ENCODE results near the gene NCOA3. TPM values are rescaled to one million over a fixed set of nuclear protein-coding genes. Genes with fewer than 3 reads are reported as not detected.
A peak's percentile ranks its signal among the peaks of the same experiment; 100 is the strongest.

Gene NCOA3
- total RNA-seq, 5 donors from 2014 or later (not counting 1 experiment from before 2014, with no cell fraction given) = 64.4 to 89.2 (median 68.9) TPM

DNA sequence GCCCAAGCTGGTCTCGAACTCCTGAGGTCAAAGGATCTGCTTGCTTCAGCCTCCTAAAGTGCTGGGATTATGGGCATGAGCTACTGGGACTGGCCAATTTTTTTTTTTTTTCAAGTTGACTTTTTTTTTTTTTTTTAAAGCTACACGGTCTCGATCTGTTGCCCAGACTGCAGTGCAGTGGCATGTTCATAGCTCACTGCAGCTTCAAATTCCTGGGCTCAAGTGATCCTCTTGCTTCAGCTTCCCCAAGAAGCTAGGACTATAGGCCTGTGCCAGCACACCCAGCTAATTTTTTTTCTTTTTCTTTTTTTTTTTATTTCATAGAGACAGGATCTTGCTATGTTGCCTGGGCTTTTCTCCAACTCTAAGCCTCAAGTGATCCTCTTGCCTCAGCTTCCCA lies 59.5 kb downstream of the NCOA3 start:
- H3K4me1 Mint-ChIP-seq = peaks cover 78 to 86% (median 80%) of the 10 kb centered on the region in 3 donors
- WGBS (ENCODE audit: insufficient coverage) = 94% methylated on average over 3 of the region's 3 CpGs
- no peak overlapping the region for H3K27ac Mint-ChIP-seq
- no peaks in the 10 kb centered on the region for H3K9me3 ChIP-seq
- ChIA-PET CTCF (interaction anchor here (0.6 to 1.0 kb wide), 4 partner anchors 11 to 288 kb away, joined by 3 to 7 read pairs (median 5); no protein-coding TSS in a partner anchor), POLR2A (interaction anchor here (0.6 kb wide), 3 partner anchors 52 to 1722 kb away, joined by 3 to 4 read pairs (median 4); no protein-coding TSS in a partner anchor)
- H3K27ac ChIP-seq (ENCODE audit: low read length) = no peak overlapping the region
- peaks cover 2 to 23% of the 10 kb centered on the region in 2 experiments for H3K4me1 ChIP-seq (ENCODE audit: control insufficient read depth in 1 of 2, extremely low read depth in 1 of 2, insufficient read depth in 2 of 2, low read length in 2 of 2)
- H3K9me3 Mint-ChIP-seq = no peaks in the 10 kb centered on the region
- no peak overlapping the region for H3K4me3 Mint-ChIP-seq
- no peaks in the 10 kb centered on the region for H3K27me3 ChIP-seq (replicated peaks in 1 of 2; ENCODE audit: control insufficient read depth in 2 of 2, extremely low read depth in 1 of 2, insufficient read depth in 2 of 2, low read length in 1 of 2)
- DNase-seq = no peak
- H3K4me3 ChIP-seq (ENCODE audit: control insufficient read depth in 1 of 2, extremely low read depth in 1 of 2, low read length in 1 of 2) = no peak overlapping the region
- H3K36me3 Mint-ChIP-seq = no peaks in the 10 kb centered on the region
- ATAC-seq (replicated peaks in 1 of 4) = no peak
- H3K27me3 Mint-ChIP-seq = no peaks in the 10 kb centered on the region
- H3K36me3 ChIP-seq (ENCODE audit: control insufficient read depth in 2 of 2, extremely low read depth in 1 of 2, insufficient read depth in 1 of 2, low read length in 1 of 2) = peaks cover 0 to 3% of the 10 kb centered on the region in 2 donors

DNA sequence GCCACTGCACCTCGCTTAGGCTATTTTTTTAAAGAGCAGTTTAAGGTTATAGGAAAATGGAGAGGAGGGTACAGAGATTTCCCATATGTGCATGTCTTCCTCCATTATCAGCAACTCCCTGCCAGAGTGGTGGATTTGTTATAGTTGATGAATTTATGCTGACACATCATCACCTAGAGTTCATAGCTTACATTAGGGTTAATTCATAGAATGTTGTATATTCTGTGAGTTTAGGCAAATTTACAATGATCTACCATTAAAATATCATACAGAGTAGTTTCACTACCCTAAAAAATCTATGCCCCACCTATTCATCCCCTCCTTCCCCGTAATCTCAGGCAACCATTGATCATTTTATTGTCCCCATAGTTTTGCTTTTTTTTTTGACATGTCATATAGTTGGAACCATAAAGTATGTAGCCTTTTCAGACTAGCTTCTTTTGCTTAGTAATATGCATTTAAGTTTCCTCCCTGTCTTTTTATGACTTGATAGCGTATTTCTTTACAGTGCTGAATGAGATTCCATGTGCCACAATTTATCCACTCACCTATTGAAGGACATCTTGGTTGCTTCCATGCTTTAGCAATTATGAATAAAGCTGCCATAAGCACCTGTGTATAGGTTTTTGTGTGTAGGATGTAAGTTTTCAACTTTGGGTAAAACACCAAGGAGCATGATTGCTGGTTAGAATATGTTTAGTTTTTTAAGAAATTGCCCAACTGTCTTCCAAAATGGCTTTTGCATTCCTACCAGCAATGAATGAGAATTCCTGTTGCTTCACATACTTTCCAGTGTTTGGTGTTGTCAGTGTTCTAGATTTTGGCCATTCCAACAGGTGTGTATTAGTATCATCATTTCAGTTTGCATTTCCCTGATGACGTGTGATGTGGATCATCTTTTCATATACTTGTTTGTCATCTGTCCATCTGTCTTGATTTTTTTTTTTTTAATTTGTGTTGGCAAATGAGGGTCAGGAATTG lies 60.2 kb downstream of the NCOA3 start:
- no peaks in the 10 kb centered on the region for H3K27me3 ChIP-seq (replicated peaks in 1 of 2; ENCODE audit: control insufficient read depth in 2 of 2, extremely low read depth in 1 of 2, insufficient read depth in 2 of 2, low read length in 1 of 2)
- Mint-ChIP-seq H3K27me3 (no peaks in the 10 kb centered on the region), H3K9me3 (no peaks in the 10 kb centered on the region), H3K4me3 (peak overlapping the region in 1 of 3 donors; percentile 1), H3K4me1 (peaks cover 76 to 84% (median 80%) of the 10 kb centered on the region in 3 donors), H3K27ac (no peak overlapping the region), H3K36me3 (peaks cover 4% of the 10 kb centered on the region)
- POLR2A ChIA-PET = interaction anchor here in 1 of 2 donors (0.6 kb wide), 2 partner anchors 53 to 1713 kb away, joined by 3 to 4 read pairs; no protein-coding TSS in a partner anchor
- no peaks in the 10 kb centered on the region for H3K9me3 ChIP-seq
- ATAC-seq (replicated peaks in 1 of 4) (no peak), DNase-seq (no peak)
- CTCF ChIA-PET = interaction anchor here in 1 of 2 donors (0.6 kb wide), 1 partner anchor 10 kb away, joined by 7 read pairs; no protein-coding TSS in a partner anchor
- H3K36me3 ChIP-seq (ENCODE audit: control insufficient read depth in 2 of 2, extremely low read depth in 1 of 2, insufficient read depth in 1 of 2, low read length in 1 of 2) = peaks cover 0 to 3% of the 10 kb centered on the region in 2 donors
- H3K27ac ChIP-seq (ENCODE audit: low read length) = no peak overlapping the region
- no CpG with 5 or more reads among the region's 4 CpGs for WGBS (ENCODE audit: insufficient coverage)
- H3K4me1 ChIP-seq (ENCODE audit: control insufficient read depth in 1 of 2, extremely low read depth in 1 of 2, insufficient read depth in 2 of 2, low read length in 2 of 2) = peaks cover 2 to 21% of the 10 kb centered on the region in 2 experiments
- no peak overlapping the region for H3K4me3 ChIP-seq (ENCODE audit: control insufficient read depth in 1 of 2, extremely low read depth in 1 of 2, low read length in 1 of 2)

DNA sequence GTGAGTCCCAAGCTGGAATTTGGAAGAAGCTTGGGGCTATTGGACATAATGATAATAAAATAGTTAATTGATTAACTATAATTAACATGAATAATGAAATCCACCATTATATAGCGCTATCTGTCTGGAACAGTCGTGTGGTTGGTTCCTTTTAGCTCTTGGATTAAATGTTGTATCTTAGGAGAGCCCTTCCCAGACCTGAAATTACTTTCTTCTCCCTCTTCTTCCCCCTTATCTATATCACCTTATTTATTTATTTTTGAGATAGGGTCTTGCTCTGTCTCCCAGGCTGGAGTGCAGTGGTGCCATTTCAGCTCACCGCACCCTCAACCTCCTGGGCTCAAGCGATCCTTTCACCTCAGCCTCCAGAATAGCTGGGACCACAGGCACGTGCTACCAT lies 64.6 kb downstream of the NCOA3 start:
- Histone ChIP-seq H3K36me3 (ENCODE audit: control insufficient read depth in 2 of 2, extremely low read depth in 1 of 2, insufficient read depth in 1 of 2, low read length in 1 of 2) (peaks cover 0 to 10% of the 10 kb centered on the region in 2 donors), H3K4me3 (ENCODE audit: control insufficient read depth in 1 of 2, extremely low read depth in 1 of 2, low read length in 1 of 2) (no peak overlapping the region), H3K4me1 (ENCODE audit: control insufficient read depth in 1 of 2, extremely low read depth in 1 of 2, insufficient read depth in 2 of 2, low read length in 2 of 2) (peaks cover 2 to 15% of the 10 kb centered on the region in 2 experiments), H3K27me3 (replicated peaks in 1 of 2; ENCODE audit: control insufficient read depth in 2 of 2, extremely low read depth in 1 of 2, insufficient read depth in 2 of 2, low read length in 1 of 2) (no peaks in the 10 kb centered on the region), H3K27ac (ENCODE audit: low read length) (no peak overlapping the region), H3K9me3 (no peaks in the 10 kb centered on the region)
- Mint-ChIP-seq H3K36me3 (peaks cover 21% of the 10 kb centered on the region), H3K9me3 (peaks cover 0 to 5% (median 4%) of the 10 kb centered on the region in 3 donors), H3K27ac (no peak overlapping the region), H3K4me1 (peaks cover 52 to 64% (median 63%) of the 10 kb centered on the region in 3 donors), H3K4me3 (no peak overlapping the region), H3K27me3 (no peaks in the 10 kb centered on the region)
- WGBS (ENCODE audit: insufficient coverage) = 100% methylated on average over 2 of the region's 5 CpGs
- ChIA-PET POLR2A (interaction anchor here in 1 of 2 donors (0.5 kb wide), 1 partner anchor 66 kb away, joined by 7 read pairs; no protein-coding TSS in a partner anchor), CTCF (no interaction called here)
- ATAC-seq (replicated peaks in 1 of 4) (no peak), DNase-seq (no peak)

DNA sequence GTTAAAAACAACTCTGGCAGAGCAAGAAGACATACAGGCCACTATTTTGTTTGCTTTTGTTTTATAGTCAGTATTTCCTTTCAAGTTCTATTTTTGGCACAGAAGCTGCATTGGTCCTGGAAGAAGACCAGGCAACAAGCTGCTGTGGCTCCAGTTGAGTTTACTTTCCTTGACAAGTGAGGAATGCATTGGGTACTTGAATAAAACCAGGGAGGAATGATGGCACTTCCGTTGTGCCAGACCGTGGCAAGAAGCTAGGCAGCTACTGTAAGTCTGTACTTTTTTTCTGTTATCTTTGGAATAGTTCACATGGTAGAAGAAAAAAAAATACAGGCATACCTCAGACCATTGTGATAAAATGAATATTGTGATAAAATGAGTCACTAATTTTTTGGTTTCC lies 66.3 kb downstream of the NCOA3 start:
- H3K27ac ChIP-seq (ENCODE audit: low read length) = no peak overlapping the region

DNA sequence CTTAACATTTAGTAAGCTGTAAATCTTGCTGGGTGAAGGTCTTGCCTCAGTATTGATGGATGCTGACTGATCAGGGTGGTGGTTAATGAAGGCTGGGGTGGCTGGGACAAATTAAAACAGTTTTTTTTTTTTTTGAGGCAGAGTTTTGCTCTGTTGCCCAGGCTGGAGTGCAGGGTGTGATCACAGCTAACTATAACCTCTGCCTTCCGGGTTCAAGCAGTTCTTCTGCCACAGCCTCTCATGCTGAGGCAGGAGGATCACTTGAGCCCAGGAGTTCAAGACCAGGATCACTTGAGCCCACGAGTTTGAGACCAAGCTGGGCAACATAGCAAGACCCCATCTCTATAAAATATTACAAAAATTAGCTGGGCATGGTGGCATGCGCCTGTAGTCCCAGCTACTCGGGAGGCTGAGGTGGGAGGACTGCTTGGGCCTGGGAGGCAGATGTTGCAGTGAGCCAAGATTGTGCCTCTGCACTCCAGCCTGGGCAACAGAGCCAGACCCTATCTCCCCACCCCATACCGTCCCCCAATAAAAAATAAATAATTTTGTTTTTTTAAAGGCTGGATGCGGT lies 67.2 kb downstream of the NCOA3 start:
- no peak overlapping the region for H3K27ac Mint-ChIP-seq
- H3K9me3 ChIP-seq = no peaks in the 10 kb centered on the region
- H3K36me3 ChIP-seq (ENCODE audit: control insufficient read depth in 2 of 2, extremely low read depth in 1 of 2, insufficient read depth in 1 of 2, low read length in 1 of 2) = peaks cover 0 to 7% of the 10 kb centered on the region in 2 donors
- 86% methylated on average over 1 of the region's 6 CpGs for WGBS (ENCODE audit: insufficient coverage)
- no peak overlapping the region for H3K27ac ChIP-seq (ENCODE audit: low read length)
- no peak overlapping the region for H3K4me3 ChIP-seq (ENCODE audit: control insufficient read depth in 1 of 2, extremely low read depth in 1 of 2, low read length in 1 of 2)
- H3K36me3 Mint-ChIP-seq = peaks cover 28% of the 10 kb centered on the region
- H3K27me3 Mint-ChIP-seq = no peaks in the 10 kb centered on the region
- ChIA-PET CTCF (interaction anchor here in 1 of 2 donors (0.9 kb wide), 1 partner anchor 8 kb away, joined by 3 read pairs; no protein-coding TSS in a partner anchor), POLR2A (interaction anchor here (0.6 kb wide), 2 partner anchors 14 to 41 kb away, joined by 3 to 4 read pairs; no protein-coding TSS in a partner anchor)
- ATAC-seq (replicated peaks in 1 of 4) (no peak), DNase-seq (no peak)
- peaks cover 52 to 69% (median 68%) of the 10 kb centered on the region in 3 donors for H3K4me1 Mint-ChIP-seq
- no peak overlapping the region for H3K4me3 Mint-ChIP-seq
- peaks cover 0 to 9% (median 4%) of the 10 kb centered on the region in 3 donors for H3K9me3 Mint-ChIP-seq
- peaks cover 2 to 16% of the 10 kb centered on the region in 2 experiments for H3K4me1 ChIP-seq (ENCODE audit: control insufficient read depth in 1 of 2, extremely low read depth in 1 of 2, insufficient read depth in 2 of 2, low read length in 2 of 2)
- H3K27me3 ChIP-seq (replicated peaks in 1 of 2; ENCODE audit: control insufficient read depth in 2 of 2, extremely low read depth in 1 of 2, insufficient read depth in 2 of 2, low read length in 1 of 2) = no peaks in the 10 kb centered on the region

More for the DNA sequence above, 66.3 kb downstream of the NCOA3 start:
- peaks cover 0 to 9% (median 4%) of the 10 kb centered on the region in 3 donors for H3K9me3 Mint-ChIP-seq
- no peak overlapping the region for H3K4me3 ChIP-seq (ENCODE audit: control insufficient read depth in 1 of 2, extremely low read depth in 1 of 2, low read length in 1 of 2)
- ATAC-seq (replicated peaks in 1 of 4) (no peak), DNase-seq (no peak)
- H3K27me3 Mint-ChIP-seq = no peaks in the 10 kb centered on the region
- H3K36me3 Mint-ChIP-seq = peaks cover 28% of the 10 kb centered on the region
- WGBS (ENCODE audit: insufficient coverage) = 67% methylated on average over 1 of the region's 2 CpGs
- peak overlapping the region in 1 of 2 donors; percentile 52 for H3K27ac Mint-ChIP-seq
- peaks cover 0 to 7% of the 10 kb centered on the region in 2 donors for H3K36me3 ChIP-seq (ENCODE audit: control insufficient read depth in 2 of 2, extremely low read depth in 1 of 2, insufficient read depth in 1 of 2, low read length in 1 of 2)
- CTCF ChIA-PET = interaction anchor here in 1 of 2 donors (0.9 kb wide), 1 partner anchor 9 kb away, joined by 3 read pairs; no protein-coding TSS in a partner anchor
- no peaks in the 10 kb centered on the region for H3K27me3 ChIP-seq (replicated peaks in 1 of 2; ENCODE audit: control insufficient read depth in 2 of 2, extremely low read depth in 1 of 2, insufficient read depth in 2 of 2, low read length in 1 of 2)
- no peaks in the 10 kb centered on the region for H3K9me3 ChIP-seq
- peaks cover 50 to 65% (median 65%) of the 10 kb centered on the region in 3 donors for H3K4me1 Mint-ChIP-seq
- POLR2A ChIA-PET = interaction anchor here in 1 of 2 donors (0.6 kb wide), 1 partner anchor 130 kb away, joined by 9 read pairs; no protein-coding TSS in a partner anchor
- peaks cover 2 to 13% of the 10 kb centered on the region in 2 experiments for H3K4me1 ChIP-seq (ENCODE audit: control insufficient read depth in 1 of 2, extremely low read depth in 1 of 2, insufficient read depth in 2 of 2, low read length in 2 of 2)
- H3K4me3 Mint-ChIP-seq = no peak overlapping the region

DNA sequence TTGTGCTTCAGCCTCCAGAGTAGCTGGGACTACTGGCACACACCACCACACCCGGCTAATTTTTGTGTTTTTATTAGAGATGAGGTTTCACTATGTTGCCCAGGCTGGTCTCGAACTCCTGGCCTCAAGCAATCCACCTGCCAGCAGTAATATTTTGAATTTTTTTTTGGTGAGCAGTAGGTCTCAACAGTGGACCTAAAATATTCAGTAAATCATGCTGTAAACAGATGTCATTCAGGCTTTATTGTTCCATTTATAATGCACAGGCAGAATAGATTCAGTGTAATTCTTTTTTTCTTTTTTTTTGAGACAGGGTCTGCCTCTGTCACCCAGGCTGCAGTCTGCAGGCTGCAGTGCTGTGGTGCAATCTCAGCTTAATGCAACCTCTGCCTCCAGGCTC lies 69.7 kb downstream of the NCOA3 start:
- H3K9me3 Mint-ChIP-seq = peaks cover 0 to 9% (median 4%) of the 10 kb centered on the region in 3 donors
- no peak for ATAC-seq (replicated peaks in 1 of 4)
- CTCF ChIA-PET = no interaction called here

More for the DNA sequence above, 69.7 kb downstream of the NCOA3 start:
- Histone ChIP-seq H3K36me3 (ENCODE audit: control insufficient read depth in 2 of 2, extremely low read depth in 1 of 2, insufficient read depth in 1 of 2, low read length in 1 of 2) (peaks cover 0 to 7% of the 10 kb centered on the region in 2 donors), H3K9me3 (no peaks in the 10 kb centered on the region), H3K27ac (ENCODE audit: low read length) (no peak overlapping the region), H3K4me3 (ENCODE audit: control insufficient read depth in 1 of 2, extremely low read depth in 1 of 2, low read length in 1 of 2) (no peak overlapping the region), H3K4me1 (ENCODE audit: control insufficient read depth in 1 of 2, extremely low read depth in 1 of 2, insufficient read depth in 2 of 2, low read length in 2 of 2) (peaks cover 13 to 14% of the 10 kb centered on the region in 2 experiments), H3K27me3 (replicated peaks in 1 of 2; ENCODE audit: control insufficient read depth in 2 of 2, extremely low read depth in 1 of 2, insufficient read depth in 2 of 2, low read length in 1 of 2) (no peaks in the 10 kb centered on the region)
- Mint-ChIP-seq H3K27me3 (no peaks in the 10 kb centered on the region), H3K4me3 (no peak overlapping the region), H3K36me3 (peaks cover 27% of the 10 kb centered on the region), H3K27ac (peak overlapping the region in 1 of 2 donors; percentile 11), H3K4me1 (peaks cover 54 to 68% (median 65%) of the 10 kb centered on the region in 3 donors)
- DNase-seq = no peak
- WGBS (ENCODE audit: insufficient coverage) = no CpG with 5 or more reads among the region's 2 CpGs
- POLR2A ChIA-PET = no interaction called here
